Subcutaneous abdominal adipose tissue (tissue), 5 donors: ENCODE measurements around the gene ST6GALNAC3.

Experiments used
- H3K27ac ChIP-seq: one replicate; pipeline ENCODE4 v1.7.0; 2013; ENCODE audit warnings: low read depth, mild to moderate bottlenecking, inconsistent platforms, low read length, moderate library complexity
- H3K27me3 ChIP-seq, 5 donors: one replicate each; pipeline ENCODE4 v1.7.0; 2013; ENCODE audit warnings: low read length in 5 of 5, inconsistent platforms in 1 of 5; ENCODE audit not compliant: control insufficient read depth in 5 of 5, insufficient read depth in 4 of 5
- H3K36me3 ChIP-seq, 5 donors: one replicate each; pipeline ENCODE4 v1.7.0; 2013; ENCODE audit warnings: low read length in 5 of 5; ENCODE audit not compliant: control insufficient read depth in 5 of 5, insufficient read depth in 5 of 5
- H3K4me1 ChIP-seq, 5 donors: one replicate each; pipeline ENCODE4 v1.7.0; 2013; ENCODE audit warnings: low read length in 5 of 5, mild to moderate bottlenecking in 3 of 5, moderate library complexity in 1 of 5; ENCODE audit not compliant: control insufficient read depth in 5 of 5, insufficient read depth in 5 of 5
- H3K4me3 ChIP-seq, 5 donors: one replicate each; pipeline ENCODE4 v1.7.0; 2013; ENCODE audit warnings: low read length in 5 of 5, low read depth in 1 of 5
- H3K9ac ChIP-seq, 5 donors: one replicate each; pipeline ENCODE4 v1.7.0; 2013; ENCODE audit warnings: low read length in 5 of 5, mild to moderate bottlenecking in 4 of 5, moderate library complexity in 3 of 5
- H3K9me3 ChIP-seq, 5 donors: one replicate each; pipeline ENCODE4 v1.7.0; 2013; ENCODE audit warnings: low read length in 5 of 5; ENCODE audit not compliant: control insufficient read depth in 5 of 5
- donor health status: healthy.
- donor health status: healthy.
- donor health status: healthy.
- donor health status: healthy.
- donor health status: healthy.

The ST6GALNAC3 gene

DNA sequence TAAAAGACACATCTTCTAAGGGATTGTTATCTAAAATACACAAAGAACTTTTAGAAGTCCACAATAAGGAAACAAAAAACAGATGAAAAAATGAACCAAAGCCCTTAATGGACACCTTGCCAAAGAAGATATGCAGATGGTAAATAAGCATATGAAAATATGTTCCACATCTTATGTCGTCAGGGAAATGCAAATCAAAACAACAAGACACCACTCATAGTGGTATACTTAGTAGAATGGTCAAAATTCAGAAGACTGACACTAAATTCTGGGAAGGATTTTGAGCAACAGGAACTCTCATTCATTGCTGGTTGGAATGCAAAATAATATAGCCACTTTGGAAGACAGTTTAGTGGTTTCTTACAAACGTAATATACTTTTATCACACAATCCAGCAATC, 587.0 kb downstream of the ST6GALNAC3 start:
- H3K36me3 ChIP-seq, result no peaks in the 10 kb centered on the region

DNA sequence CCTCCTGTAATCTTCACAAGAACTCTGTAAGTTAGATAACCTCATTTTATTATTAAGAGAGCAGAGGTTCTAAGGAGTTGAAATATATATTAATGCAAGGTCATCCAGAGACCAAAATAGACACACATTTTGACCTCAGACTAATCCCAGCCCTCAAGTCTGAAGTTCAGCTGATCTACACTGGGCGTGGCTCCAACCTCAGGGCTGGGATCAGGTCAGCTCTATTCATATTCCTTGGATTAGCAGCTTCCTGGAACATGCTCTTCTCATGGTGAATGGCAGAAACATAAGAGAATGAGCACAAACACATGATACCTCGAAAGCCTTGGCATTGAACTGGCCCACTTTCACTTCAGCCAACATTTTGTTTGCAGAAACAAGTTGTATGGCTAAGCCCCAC, 592.0 kb downstream of the ST6GALNAC3 start:
- H3K9me3 ChIP-seq, result peaks cover 0 to 2% (median 0%) of the 10 kb centered on the region in 5 donors
- no peaks in the 10 kb centered on the region for H3K27me3 ChIP-seq
- H3K27ac ChIP-seq, result no peak overlapping the region

More for the DNA sequence above, 587.0 kb downstream of the ST6GALNAC3 start:
- Histone ChIP-seq H3K27me3 (no peaks in the 10 kb centered on the region), H3K4me1 (no peaks in the 10 kb centered on the region), H3K4me3 (no peak overlapping the region), H3K27ac (no peak overlapping the region), H3K9me3 (peaks cover 0 to 8% (median 4%) of the 10 kb centered on the region in 5 donors), H3K9ac (no peak overlapping the region)

DNA sequence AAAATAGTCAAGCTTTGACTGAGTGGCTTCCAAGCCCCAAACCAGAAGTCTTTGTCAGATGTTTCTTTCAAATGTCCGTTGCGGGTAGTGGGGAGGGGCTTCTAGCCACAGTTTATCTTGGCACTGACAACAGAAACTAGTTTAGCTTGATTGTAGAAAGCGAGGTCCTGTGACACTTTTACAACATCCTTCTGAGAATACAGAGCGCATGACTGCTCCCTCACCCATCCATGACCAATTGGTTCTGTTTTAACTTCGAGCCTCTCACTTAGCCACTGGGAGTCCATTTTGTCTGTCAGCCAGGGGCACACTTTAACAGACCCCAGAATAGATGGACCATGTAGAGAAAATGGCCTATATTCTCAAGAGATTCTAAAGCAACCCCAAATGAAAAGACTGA, 593.5 kb downstream of the ST6GALNAC3 start:
- Histone ChIP-seq H3K36me3 (no peaks in the 10 kb centered on the region), H3K9ac (no peak overlapping the region), H3K4me3 (no peak overlapping the region), H3K4me1 (no peaks in the 10 kb centered on the region), H3K9me3 (peaks cover 0 to 2% (median 0%) of the 10 kb centered on the region in 5 donors), H3K27me3 (no peaks in the 10 kb centered on the region), H3K27ac (no peak overlapping the region)

More for the DNA sequence above, 592.0 kb downstream of the ST6GALNAC3 start:
- Histone ChIP-seq H3K4me1 (no peaks in the 10 kb centered on the region), H3K4me3 (no peak overlapping the region), H3K36me3 (no peaks in the 10 kb centered on the region), H3K9ac (no peak overlapping the region)

DNA sequence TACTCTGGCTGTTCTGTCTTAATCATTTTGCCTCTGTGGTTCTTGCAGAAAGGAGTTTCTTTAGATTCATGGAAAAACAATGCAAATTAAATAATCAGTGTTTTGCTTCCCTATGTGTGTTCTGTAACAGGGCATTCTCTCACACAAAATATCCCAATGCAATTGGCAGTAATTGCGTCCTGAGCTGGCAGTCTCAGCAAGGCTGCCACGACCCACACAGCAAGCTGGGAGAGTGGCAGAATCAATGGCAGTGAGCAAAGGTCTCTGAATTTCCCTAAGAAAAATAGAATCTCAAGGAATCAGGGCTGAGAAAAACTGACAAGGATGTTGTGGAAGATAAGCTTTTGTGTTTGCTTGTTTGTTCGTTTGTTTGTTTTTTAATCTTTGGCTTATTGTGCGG, 594.6 kb downstream of the ST6GALNAC3 start:
- H3K27me3 ChIP-seq, result no peaks in the 10 kb centered on the region
- H3K9ac ChIP-seq, result no peak overlapping the region
- no peak overlapping the region for H3K4me3 ChIP-seq
- no peaks in the 10 kb centered on the region for H3K36me3 ChIP-seq
- no peaks in the 10 kb centered on the region for H3K4me1 ChIP-seq
- H3K27ac ChIP-seq, result no peak overlapping the region
- peaks cover 0 to 2% (median 0%) of the 10 kb centered on the region in 5 donors for H3K9me3 ChIP-seq

DNA sequence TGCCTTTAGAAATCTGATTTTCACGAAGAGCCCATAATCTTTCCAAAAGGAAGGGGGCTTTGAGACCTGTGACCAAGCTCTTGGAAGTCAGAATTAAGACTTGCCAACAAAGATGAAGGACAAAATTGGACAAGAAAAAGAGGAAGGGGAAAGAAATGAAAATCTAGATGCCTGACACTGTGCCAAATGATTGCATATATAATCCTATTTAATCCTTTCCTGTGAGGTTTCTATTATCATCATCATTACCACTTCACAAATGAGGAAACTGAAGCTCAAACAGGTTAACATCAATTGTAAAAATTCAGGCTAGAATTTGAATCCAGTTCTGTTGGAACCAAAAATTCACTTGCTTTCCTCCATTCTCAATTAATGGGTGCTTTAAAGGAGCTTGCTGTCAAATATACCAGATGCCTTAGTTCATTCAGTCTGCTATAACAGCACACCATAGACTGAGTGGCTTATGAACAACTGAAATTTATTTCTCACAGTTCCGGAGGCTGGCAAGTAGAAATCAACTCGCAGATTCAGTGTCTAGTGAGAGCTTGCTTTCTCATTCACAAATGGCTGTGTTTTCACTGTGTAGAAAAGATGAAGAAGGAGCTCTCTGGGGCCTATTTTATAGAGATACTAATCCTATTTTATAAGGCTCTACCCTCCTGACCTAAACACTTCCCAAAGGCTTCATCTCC, 595.2 kb downstream of the ST6GALNAC3 start:
- H3K9me3 ChIP-seq, result no peaks in the 10 kb centered on the region
- H3K4me1 ChIP-seq, result no peaks in the 10 kb centered on the region
- no peak overlapping the region for H3K27ac ChIP-seq
- H3K9ac ChIP-seq, result no peak overlapping the region
- H3K27me3 ChIP-seq, result no peaks in the 10 kb centered on the region
- H3K4me3 ChIP-seq, result no peak overlapping the region
- no peaks in the 10 kb centered on the region for H3K36me3 ChIP-seq

DNA sequence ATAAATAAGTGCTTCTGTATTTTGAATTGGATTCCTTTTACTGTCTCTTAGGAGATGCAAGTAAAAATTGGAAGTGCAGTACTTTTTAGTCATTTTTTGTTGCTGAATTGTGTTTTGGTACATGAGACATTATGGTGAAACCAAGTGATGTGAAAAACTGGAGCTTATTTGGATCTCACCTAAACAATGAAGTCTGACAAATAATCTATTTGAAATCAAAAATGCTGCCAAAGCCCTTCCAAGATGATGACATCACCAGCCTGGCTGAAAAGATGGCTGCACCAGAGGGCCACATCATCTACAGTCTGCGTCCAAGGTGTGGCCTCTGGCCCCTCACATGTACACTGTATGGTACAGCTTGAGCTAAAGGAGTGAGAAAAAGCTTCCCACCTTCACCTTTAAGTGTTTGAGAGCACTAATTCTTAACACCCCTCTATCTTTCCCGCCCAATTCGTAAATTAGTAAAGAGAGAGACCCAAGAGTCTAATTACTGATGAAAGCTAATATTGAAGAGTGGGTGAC, 600.2 kb downstream of the ST6GALNAC3 start:
- Histone ChIP-seq H3K4me3 (no peak overlapping the region), H3K36me3 (no peaks in the 10 kb centered on the region), H3K4me1 (peaks cover 0 to 3% (median 0%) of the 10 kb centered on the region in 5 donors), H3K9ac (no peak overlapping the region), H3K27me3 (no peaks in the 10 kb centered on the region), H3K9me3 (no peaks in the 10 kb centered on the region), H3K27ac (no peak overlapping the region)

DNA sequence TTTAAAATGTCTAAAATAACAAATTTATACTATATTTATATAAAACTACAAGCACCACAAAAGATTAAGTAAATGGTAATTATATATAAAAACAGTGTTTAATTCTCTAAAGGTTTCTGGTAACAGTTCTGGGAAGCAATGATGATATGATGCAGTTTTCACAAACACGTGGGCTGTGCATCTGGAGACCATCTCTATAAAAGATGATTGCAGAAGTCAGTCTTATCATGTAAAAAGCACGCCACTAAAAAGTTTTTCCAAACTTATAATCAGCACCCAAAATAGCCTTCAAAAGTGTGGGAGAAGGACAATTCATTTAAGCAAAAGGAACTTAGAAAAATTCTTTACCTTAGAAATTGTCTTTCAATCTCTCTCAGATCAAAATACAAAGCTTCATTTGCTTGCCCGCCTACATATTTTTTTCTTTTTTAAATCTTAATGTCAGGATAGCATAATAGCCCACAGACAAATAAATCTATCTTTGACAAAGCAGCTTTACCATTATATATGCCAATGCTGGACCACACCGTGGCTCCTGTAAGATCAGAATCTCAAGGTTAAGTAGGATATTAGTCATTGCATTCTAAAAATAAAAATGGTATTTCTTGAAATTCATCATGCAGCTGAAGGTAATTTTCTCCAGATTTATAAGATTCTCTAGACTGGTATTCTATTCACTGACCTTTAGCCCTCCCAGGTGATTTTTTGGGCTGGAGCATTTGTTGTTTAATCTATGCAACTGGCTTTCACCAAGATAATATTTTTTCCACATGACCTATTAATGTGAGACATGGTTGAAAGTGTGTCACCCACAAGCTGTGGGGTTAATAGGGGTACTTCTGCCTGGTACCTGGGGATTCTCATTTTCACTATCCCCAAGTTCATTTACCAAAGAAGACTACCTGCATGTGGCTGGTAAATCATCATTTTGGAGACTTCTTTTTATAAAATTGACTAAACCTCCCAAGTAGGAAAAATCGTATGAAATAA, 603.2 kb downstream of the ST6GALNAC3 start:
- Histone ChIP-seq H3K4me3 (no peak overlapping the region), H3K27me3 (no peaks in the 10 kb centered on the region), H3K27ac (no peak overlapping the region), H3K9ac (no peak overlapping the region), H3K36me3 (no peaks in the 10 kb centered on the region), H3K4me1 (peaks cover 0 to 3% (median 0%) of the 10 kb centered on the region in 5 donors), H3K9me3 (no peaks in the 10 kb centered on the region)

DNA sequence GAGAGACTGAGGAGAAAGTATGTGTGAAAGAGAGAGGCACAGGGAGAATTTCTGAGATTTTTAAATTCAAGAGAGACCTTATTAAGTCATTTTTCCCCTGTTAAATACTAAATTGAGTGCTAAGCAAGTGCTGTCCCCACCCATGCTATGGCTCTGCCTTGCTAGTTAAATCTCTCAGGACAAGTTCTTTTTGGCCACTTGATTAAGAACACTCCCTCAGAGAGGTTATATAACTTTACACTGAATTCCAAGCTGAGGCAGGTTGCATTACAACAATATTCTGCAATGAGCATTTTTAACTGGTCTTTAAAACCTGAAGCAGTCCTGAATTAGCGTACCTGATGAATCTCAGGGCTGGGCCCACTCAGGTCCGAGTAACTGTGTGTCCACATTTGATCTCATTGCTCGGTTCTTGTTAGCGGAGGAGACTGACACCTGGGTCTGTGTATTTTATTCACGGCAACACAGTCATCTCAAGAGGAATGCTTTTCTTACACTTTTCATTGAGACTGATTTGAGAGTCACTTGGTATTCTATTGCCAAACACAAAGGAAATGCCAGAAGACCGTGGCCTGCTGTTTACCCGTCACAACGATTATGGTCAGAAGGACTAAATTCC, 605.1 kb downstream of the ST6GALNAC3 start:
- no peak overlapping the region for H3K9ac ChIP-seq
- no peak overlapping the region for H3K27ac ChIP-seq
- H3K4me1 ChIP-seq, result peaks cover 0 to 3% (median 0%) of the 10 kb centered on the region in 5 donors
- no peaks in the 10 kb centered on the region for H3K36me3 ChIP-seq
- no peaks in the 10 kb centered on the region for H3K9me3 ChIP-seq
- no peak overlapping the region for H3K4me3 ChIP-seq
- H3K27me3 ChIP-seq, result no peaks in the 10 kb centered on the region

DNA sequence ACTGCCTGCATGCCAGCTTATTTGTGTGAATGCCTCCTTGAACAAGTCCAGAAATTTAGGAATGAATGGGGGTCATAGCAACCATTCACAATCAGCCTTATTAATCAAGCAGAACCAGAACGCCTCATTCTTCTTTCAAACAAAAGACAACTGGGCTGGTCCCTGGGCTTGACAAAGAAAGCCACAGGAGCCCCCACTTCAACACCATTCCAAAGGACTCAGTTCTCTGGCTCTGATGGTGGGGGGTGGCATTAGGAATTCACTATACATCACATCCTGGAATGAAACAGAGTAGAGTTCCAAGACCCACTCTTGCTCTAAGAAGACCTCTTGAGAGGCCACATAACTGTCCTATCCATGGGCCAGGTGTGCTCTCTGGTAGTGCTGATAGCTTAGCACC, 606.1 kb downstream of the ST6GALNAC3 start:
- H3K4me1 ChIP-seq, result peaks cover 0 to 3% (median 0%) of the 10 kb centered on the region in 5 donors
- H3K9ac ChIP-seq, result no peak overlapping the region
- H3K4me3 ChIP-seq, result no peak overlapping the region
- H3K36me3 ChIP-seq, result no peaks in the 10 kb centered on the region
- H3K27ac ChIP-seq, result no peak overlapping the region
- H3K9me3 ChIP-seq, result no peaks in the 10 kb centered on the region
- no peaks in the 10 kb centered on the region for H3K27me3 ChIP-seq
